Mucosa of descending colon (tissue), 3 donors: ENCODE data around the gene MAP7. TPM values are rescaled to one million over a fixed set of nuclear protein-coding genes. Genes with fewer than 3 reads are reported as not detected.

Experiments used
- ATAC-seq: fragments of 200-7000 bp; cut with Tn5 transposase; one replicate; pipeline ENCODE4 v1.9.1; 2020; ENCODE audit warnings: mild to moderate bottlenecking, moderate library complexity
- DNase-seq, 3 donors: peaks; one replicate each; pipeline ENCODE4 v3.0.0-alpha.2; 2020
- H3K36me3 ChIP-seq: fragments of 200-600 bp; one replicate; pipeline ENCODE4 v1.8.0; 2021; ENCODE audit warnings: low read depth, mild to moderate bottlenecking
- H3K4me1 ChIP-seq: fragments of 200-600 bp; one replicate; pipeline ENCODE4 v1.8.0; 2021; ENCODE audit warnings: low read depth, mild to moderate bottlenecking
- H3K4me3 ChIP-seq: fragments of 200-600 bp; one replicate; pipeline ENCODE4 v1.8.0; 2021; ENCODE audit warnings: mild to moderate bottlenecking
- H3K9me3 ChIP-seq: fragments of 200-600 bp; one replicate; pipeline ENCODE4 v1.8.0; 2021; ENCODE audit warnings: mild to moderate bottlenecking
- intact Hi-C, 2 donors: fragments of 100-400 bp; cut with DNase I in 1 of 2; cut with micrococcal nuclease in 1 of 2; formaldehyde crosslinking; loops; one replicate each; pipeline versions ENCODE4 v1.11.0 to v1.11.1; 2022; cut with DNase I, micrococcal nuclease
- total RNA-seq, 3 donors: library from RNA; stranded (reverse); fragmentation: NEBNext Ultra II Directional in 2 of 3; extraction: Animal tissue kit (Norgen Biotek cat#: 25700) in 2 of 3; gene quantifications; one replicate each; pipeline versions ENCODE4 v1.2.1 to v1.2.4, GENCODE V29; 2021 to 2023
- TF ChIP-seq, protein P1 (sequence below): fragments of 200-600 bp; IDR thresholded peaks from one replicate; pipeline ENCODE4 v1.8.0; 2022; ENCODE audit warnings: antibody characterized with exemption, mild to moderate bottlenecking
- donor health status: DM: no; HTN: no; CAD: no; lungs with moderate emphysema.
- donor health status: DM: no; HTN: no; CAD: no.
- donor health status: DM: no; HTN: yes; CAD: no.

MAP7 gene
- total RNA-seq, 3 donors from 2014 or later = 28.4 to 80.5 (median 68.6) TPM

DNA sequence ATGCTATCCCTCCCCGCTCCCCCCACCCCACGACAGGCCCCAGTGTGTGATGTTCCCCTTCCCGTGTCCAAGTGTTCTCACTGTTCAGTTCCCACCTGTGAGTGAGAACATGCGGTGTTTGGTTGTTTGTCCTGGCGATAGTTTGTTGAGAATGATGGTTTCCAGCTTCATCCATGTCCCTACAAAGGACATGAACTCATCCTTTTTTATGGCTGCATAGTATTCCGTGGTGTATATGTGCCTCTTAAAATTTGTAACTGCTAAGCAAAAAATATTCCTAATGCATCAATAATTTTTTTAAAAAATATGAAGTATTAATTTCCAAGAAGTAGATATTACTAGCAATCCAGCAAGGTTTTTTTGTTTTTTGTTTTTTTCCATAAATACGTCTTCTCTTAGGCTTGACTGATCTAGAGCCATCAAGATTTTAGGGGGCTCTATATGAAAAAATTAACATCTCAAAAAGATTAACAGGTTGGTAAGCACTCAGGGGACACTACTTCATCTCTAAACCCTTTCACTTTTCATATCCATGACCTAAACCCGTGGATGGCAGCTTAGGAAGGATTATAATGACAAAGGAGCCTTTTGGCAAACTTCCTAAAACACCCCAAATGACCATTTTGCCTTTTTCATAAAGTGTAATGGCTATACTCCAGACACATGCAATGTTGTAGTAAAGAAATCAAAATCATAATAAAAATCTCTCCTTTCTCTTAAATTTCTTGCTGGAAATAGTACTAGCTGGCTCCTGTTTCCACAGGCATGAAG, 14.2 kb downstream of the MAP7 start:
- H3K4me1 ChIP-seq = no peaks in the 10 kb centered on the region
- ATAC-seq = no peak
- no peak for DNase-seq
- H3K9me3 ChIP-seq = no peaks in the 10 kb centered on the region
- intact Hi-C loops = no loop called here
- no peak overlapping the region for H3K4me3 ChIP-seq
- no peaks in the 10 kb centered on the region for H3K36me3 ChIP-seq
- TF ChIP-seq, protein P1, sequence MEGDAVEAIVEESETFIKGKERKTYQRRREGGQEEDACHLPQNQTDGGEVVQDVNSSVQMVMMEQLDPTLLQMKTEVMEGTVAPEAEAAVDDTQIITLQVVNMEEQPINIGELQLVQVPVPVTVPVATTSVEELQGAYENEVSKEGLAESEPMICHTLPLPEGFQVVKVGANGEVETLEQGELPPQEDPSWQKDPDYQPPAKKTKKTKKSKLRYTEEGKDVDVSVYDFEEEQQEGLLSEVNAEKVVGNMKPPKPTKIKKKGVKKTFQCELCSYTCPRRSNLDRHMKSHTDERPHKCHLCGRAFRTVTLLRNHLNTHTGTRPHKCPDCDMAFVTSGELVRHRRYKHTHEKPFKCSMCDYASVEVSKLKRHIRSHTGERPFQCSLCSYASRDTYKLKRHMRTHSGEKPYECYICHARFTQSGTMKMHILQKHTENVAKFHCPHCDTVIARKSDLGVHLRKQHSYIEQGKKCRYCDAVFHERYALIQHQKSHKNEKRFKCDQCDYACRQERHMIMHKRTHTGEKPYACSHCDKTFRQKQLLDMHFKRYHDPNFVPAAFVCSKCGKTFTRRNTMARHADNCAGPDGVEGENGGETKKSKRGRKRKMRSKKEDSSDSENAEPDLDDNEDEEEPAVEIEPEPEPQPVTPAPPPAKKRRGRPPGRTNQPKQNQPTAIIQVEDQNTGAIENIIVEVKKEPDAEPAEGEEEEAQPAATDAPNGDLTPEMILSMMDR = no peak

DNA sequence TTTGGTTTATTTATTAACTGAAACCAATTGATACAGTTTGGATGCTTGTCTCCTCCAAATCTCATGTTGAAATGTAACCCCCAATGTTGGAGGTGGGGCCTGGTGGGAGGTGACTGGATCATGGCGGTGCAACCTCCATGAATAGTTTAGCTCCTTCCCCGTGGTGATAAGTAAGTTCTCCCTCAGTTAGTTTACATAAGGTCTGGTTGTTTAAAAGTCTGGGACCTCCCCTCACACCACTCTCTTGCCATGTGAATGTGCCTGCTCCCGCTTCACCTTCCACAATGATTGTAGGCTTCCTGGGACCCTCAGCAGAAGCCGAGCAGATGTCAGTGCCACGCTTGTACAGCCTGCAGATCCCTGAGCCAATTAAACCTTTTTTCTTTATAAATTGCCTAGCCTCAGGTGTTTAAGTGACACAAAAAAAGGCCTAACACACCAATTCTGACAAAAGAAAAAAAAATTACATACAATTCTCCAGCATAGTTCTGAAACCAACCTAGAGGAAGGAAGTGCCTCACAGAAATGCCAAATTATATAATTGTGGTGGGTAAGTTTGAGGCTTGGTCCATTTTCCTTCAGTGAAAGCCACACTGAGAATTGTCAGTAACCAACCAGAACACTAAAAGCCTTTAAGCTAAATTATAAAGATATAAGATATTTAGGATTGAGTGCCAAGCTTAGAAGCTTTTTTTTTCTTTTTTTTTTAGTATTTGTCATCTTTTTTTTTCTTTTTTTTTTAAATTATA, 15.0 kb downstream of the MAP7 start:
- no peak for DNase-seq
- intact Hi-C loops = no loop called here
- Histone ChIP-seq H3K9me3 (no peaks in the 10 kb centered on the region), H3K4me1 (no peaks in the 10 kb centered on the region), H3K36me3 (no peaks in the 10 kb centered on the region), H3K4me3 (no peak overlapping the region)
- no peak for ATAC-seq
- TF ChIP-seq, protein P1 = no peak

DNA sequence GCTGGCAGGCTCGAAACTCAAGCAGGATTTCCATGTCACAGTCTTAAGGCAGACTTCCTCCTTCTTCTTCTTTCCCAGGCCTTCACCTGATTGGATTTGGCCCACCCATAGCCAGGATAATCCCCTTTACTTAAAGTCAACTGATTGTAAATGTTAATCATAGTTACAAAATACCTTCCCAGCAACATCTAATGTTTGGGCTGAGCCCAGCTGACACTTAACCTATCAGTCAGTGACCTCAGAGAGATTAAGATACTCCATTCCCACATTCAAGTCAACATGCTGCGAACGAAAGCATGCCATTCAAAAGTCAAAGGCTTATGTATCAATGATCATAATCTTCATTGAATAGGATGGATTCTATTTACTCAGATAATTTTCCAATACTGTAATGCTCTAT, 16.0 kb downstream of the MAP7 start:
- Histone ChIP-seq H3K9me3 (no peaks in the 10 kb centered on the region), H3K36me3 (no peaks in the 10 kb centered on the region), H3K4me1 (peaks cover 6% of the 10 kb centered on the region), H3K4me3 (no peak overlapping the region)
- intact Hi-C loops = no loop called here
- ATAC-seq = no peak
- TF ChIP-seq, protein P1 = no peak
- DNase-seq = no peak

DNA sequence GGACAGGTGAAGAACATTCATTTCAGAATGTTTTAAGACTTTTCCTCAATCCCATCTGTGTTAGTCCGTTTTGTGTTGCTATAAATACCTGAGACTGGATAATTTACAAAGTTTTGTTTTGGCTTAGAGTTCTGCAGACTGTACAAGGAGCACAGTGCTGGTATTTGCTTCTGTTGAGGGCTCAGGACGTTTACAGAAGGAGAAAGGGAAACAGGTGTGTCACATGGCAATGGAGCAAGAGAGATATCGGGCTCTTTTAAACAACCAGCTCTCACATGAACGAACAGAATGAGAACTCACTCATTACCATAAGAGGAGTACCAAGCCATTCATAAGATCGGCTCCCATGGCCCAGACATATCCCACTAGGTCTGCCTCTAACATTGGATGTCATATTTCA, 16.7 kb downstream of the MAP7 start:
- no peak overlapping the region for H3K4me3 ChIP-seq
- intact Hi-C loops = no loop called here
- peaks cover 7% of the 10 kb centered on the region for H3K4me1 ChIP-seq
- TF ChIP-seq, protein P1 = no peak
- no peak for ATAC-seq
- no peak for DNase-seq
- H3K36me3 ChIP-seq = no peaks in the 10 kb centered on the region
- no peaks in the 10 kb centered on the region for H3K9me3 ChIP-seq

DNA sequence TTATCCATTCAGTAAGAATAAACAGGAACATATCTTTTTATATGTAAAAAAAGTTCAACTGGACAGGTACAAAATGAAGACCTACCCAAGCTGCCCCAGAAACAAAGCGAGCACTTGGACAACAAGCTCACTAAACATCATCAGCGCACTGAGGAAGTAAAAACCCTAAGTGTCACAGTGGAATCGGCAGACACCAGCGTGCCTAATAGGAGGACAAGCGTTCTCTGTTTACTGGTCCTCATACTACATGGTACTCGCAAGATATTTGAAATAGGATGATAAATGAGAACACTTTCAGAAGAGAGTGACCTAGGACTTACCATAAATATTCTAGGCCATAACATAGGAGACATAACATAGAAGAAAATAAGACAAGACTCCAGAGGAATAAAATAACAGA, 18.2 kb downstream of the MAP7 start:
- Histone ChIP-seq H3K4me3 (no peak overlapping the region), H3K36me3 (no peaks in the 10 kb centered on the region), H3K4me1 (peaks cover 7% of the 10 kb centered on the region), H3K9me3 (no peaks in the 10 kb centered on the region)
- TF ChIP-seq, protein P1 = no peak
- ATAC-seq (no peak), DNase-seq (no peak)
- intact Hi-C loops = no loop called here
